Neural cell (in vitro differentiated cells): ENCODE data around the gene CAP2. TPM values are rescaled to one million over a fixed set of nuclear protein-coding genes. Genes with fewer than 3 reads are reported as not detected.

Experiments
- H2AFZ ChIP-seq: fragments of 200-600, 300-800 bp; sonication (generic), shearing (Covaris generic); 2 replicates; pipeline ENCODE4 v1.6.0; 2014; ENCODE audit warnings: low read depth, mild to moderate bottlenecking, antibody characterized with exemption, low read length, moderate library complexity
- H3F3A ChIP-seq: fragments of 200-600 bp; shearing (Covaris generic); 2 replicates; pipeline ENCODE4 v1.6.1; 2016; ENCODE audit warnings: mild to moderate bottlenecking, moderate library complexity, mixed read lengths, antibody characterized with exemption, low read length; ENCODE audit not compliant: insufficient read depth, poor library complexity, severe bottlenecking
- H3K27ac ChIP-seq: fragments of 200-600, 300-800 bp; sonication (generic), shearing (Covaris generic); 2 replicates; pipeline ENCODE4 v1.5.1; 2014; ENCODE audit warnings: mild to moderate bottlenecking, low read length, moderate library complexity
- H3K27me3 ChIP-seq: fragments of 300-800, 200-600 bp; sonication (generic), shearing (Covaris generic); 2 replicates; pipeline ENCODE4 v1.6.0; 2014; ENCODE audit warnings: mild to moderate bottlenecking, low read depth, low read length, moderate library complexity; ENCODE audit not compliant: insufficient read depth
- H3K36me3 ChIP-seq: fragments of 300-800, 200-600 bp; sonication (generic), shearing (Covaris generic); 2 replicates; pipeline ENCODE4 v1.5.1; 2014; ENCODE audit warnings: mild to moderate bottlenecking, antibody characterized with exemption, low read length, moderate library complexity; ENCODE audit not compliant: insufficient read depth
- H3K4me2 ChIP-seq: fragments of 300-800, 200-600 bp; sonication (generic), shearing (Covaris generic); 2 replicates; pipeline ENCODE4 v1.6.0; 2014; ENCODE audit warnings: mild to moderate bottlenecking, low read length
- H3K4me3 ChIP-seq: fragments of 300-800, 200-600 bp; sonication (generic), shearing (Covaris generic); 2 replicates; pipeline ENCODE4 v1.5.1; 2014; ENCODE audit warnings: mild to moderate bottlenecking, low read length, moderate library complexity
- H3K79me2 ChIP-seq: fragments of 200-600 bp; shearing (Covaris generic); replicated peaks from 2 replicates; pipeline ENCODE4 v1.6.0; 2014; ENCODE audit warnings: mild to moderate bottlenecking, low read length, moderate library complexity; ENCODE audit not compliant: insufficient read depth
- H3K9ac ChIP-seq: fragments of 300-800, 200-600 bp; sonication (generic), shearing (Covaris generic); 2 replicates; pipeline ENCODE4 v1.6.1; 2016; ENCODE audit warnings: mild to moderate bottlenecking, low read length, mixed read lengths
- H3K9me2 ChIP-seq: fragments of 200-600 bp; shearing (Covaris generic); 2 replicates; pipeline ENCODE4 v1.6.1; 2016; ENCODE audit warnings: mild to moderate bottlenecking, low read length, mixed read lengths; ENCODE audit not compliant: insufficient read depth
- H3K9me3 ChIP-seq: fragments of 200-600, 300-800 bp; sonication (generic), shearing (Covaris generic); 2 replicates; pipeline ENCODE4 v1.6.1; 2016; ENCODE audit warnings: mild to moderate bottlenecking, mixed run types, low read length, moderate library complexity, mixed read lengths
- H4K20me1 ChIP-seq: fragments of 200-600 bp; shearing (Covaris generic); 2 replicates; pipeline ENCODE4 v1.6.1; 2016; ENCODE audit warnings: mild to moderate bottlenecking, mixed run types; ENCODE audit not compliant: insufficient read depth
- CTCF ChIP-seq: fragments of 450-650 bp; IDR thresholded peaks from 2 replicates; pipeline ENCODE4 v1.5.1; 2014; ENCODE audit warnings: antibody characterized with exemption, mild to moderate bottlenecking, moderate library complexity; ENCODE audit not compliant: poor library complexity, severe bottlenecking
- EP300 ChIP-seq: fragments of 450-650 bp; conservative IDR thresholded peaks from 2 replicates; pipeline ENCODE4 v1.6.1; 2014; ENCODE audit warnings: antibody characterized with exemption, mild to moderate bottlenecking, moderate library complexity; ENCODE audit not compliant: poor library complexity, severe bottlenecking
- EZH2 ChIP-seq: fragments of 200-600, 300-800 bp; shearing (Covaris generic), sonication (generic); IDR thresholded peaks from 2 replicates; pipeline ENCODE4 v1.6.1; 2014; ENCODE audit warnings: antibody characterized with exemption, low read length, borderline replicate concordance, mild to moderate bottlenecking; ENCODE audit not compliant: insufficient read depth, poor library complexity, severe bottlenecking
- MXI1 ChIP-seq: fragments of 450-650 bp; conservative IDR thresholded peaks from 2 replicates; pipeline ENCODE4 v1.6.1; 2014; ENCODE audit warnings: antibody characterized with exemption, mild to moderate bottlenecking; ENCODE audit not compliant: poor library complexity, severe bottlenecking
- POLR2AphosphoS5 ChIP-seq: IDR thresholded peaks from 2 replicates; pipeline ENCODE4 v1.6.1; 2012
- RAD21 ChIP-seq: fragments of 450-650 bp; conservative IDR thresholded peaks from 2 replicates; pipeline ENCODE4 v1.6.1; 2014; ENCODE audit warnings: antibody characterized with exemption, mild to moderate bottlenecking, moderate library complexity
- SMC3 ChIP-seq: fragments of 450-650 bp; conservative IDR thresholded peaks from 2 replicates; pipeline ENCODE4 v1.6.1; 2014; ENCODE audit warnings: antibody characterized with exemption, mild to moderate bottlenecking, moderate library complexity; ENCODE audit not compliant: poor library complexity
- TAF1 ChIP-seq: IDR thresholded peaks from 2 replicates; pipeline ENCODE4 v1.6.1; 2012; ENCODE audit warnings: low read depth
- polyA plus RNA-seq: library from polyadenylated mRNA; depleted of rRNA; stranded (reverse); fragments of >200 nt; gene quantifications from 2 replicates; pipeline ENCODE4 v1.2.3, GENCODE V29; 2014
- TF ChIP-seq, protein P1 (sequence below): IDR thresholded peaks from 2 replicates; pipeline ENCODE4 v1.6.1; 2012; ENCODE audit warnings: borderline replicate concordance

The CAP2 gene
- polyA plus RNA-seq, 1 donor from 2014 or later = 13.4 TPM

DNA sequence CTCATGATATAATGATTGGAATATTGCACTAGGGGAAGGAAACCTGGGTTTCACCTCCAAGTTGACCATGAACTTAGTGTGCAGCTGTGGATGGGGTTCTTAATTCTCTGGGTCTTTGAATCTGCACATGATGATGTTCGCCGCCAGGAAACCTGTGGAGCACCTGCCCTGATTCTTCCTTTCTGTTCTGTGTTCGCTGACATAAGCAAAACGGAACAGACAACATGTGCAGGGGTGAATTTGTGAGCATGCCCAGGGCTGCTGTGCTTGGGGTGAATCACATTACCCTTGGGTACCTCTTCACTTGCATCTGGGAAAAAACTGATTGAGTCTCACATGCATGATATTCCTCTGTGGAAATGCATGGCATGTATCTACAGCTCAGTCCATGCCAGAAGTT lies 48.8 kb downstream of the CAP2 start:
- no peaks in the 10 kb centered on the region for H3K79me2 ChIP-seq
- no peaks in the 10 kb centered on the region for H3K9me3 ChIP-seq
- H3F3A ChIP-seq = no peaks in the 10 kb centered on the region
- H4K20me1 ChIP-seq = no peaks in the 10 kb centered on the region
- H3K4me3 ChIP-seq = no peak overlapping the region
- H3K27ac ChIP-seq = no peak overlapping the region
- no peak overlapping the region for H2AFZ ChIP-seq
- no peak overlapping the region for H3K9ac ChIP-seq
- no peaks in the 10 kb centered on the region for H3K9me2 ChIP-seq
- no peak overlapping the region for H3K4me2 ChIP-seq
- TF ChIP-seq MXI1 (no peak), EZH2 (no peak), EP300 (no peak)
- no peaks in the 10 kb centered on the region for H3K36me3 ChIP-seq
- no peaks in the 10 kb centered on the region for H3K27me3 ChIP-seq

DNA sequence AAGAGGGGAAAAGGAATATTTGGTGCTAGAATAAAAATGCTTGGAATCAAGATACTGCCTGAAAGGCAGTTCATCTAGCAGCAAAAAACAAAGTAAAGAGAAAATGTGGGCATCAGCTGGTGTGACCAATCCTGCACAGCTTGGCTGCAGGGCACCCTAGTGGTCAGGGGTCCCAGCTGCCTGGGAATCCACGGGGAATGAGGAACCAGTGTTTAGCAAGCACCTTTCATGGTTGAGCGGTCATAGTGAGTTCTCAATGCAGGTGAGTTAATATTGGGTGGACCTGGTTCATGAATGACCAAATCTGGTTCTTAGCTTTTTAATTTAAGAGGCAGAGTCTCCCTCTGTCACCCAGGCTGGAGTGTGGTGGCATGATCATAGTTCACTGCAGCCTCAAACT lies 53.3 kb downstream of the CAP2 start:
- H2AFZ ChIP-seq = no peak overlapping the region
- no peak overlapping the region for H3K4me2 ChIP-seq
- no peaks in the 10 kb centered on the region for H4K20me1 ChIP-seq
- H3F3A ChIP-seq = no peaks in the 10 kb centered on the region
- H3K79me2 ChIP-seq = no peaks in the 10 kb centered on the region
- no peaks in the 10 kb centered on the region for H3K9me2 ChIP-seq
- no peaks in the 10 kb centered on the region for H3K9me3 ChIP-seq
- no peaks in the 10 kb centered on the region for H3K27me3 ChIP-seq
- no peak overlapping the region for H3K4me3 ChIP-seq
- H3K36me3 ChIP-seq = no peaks in the 10 kb centered on the region
- H3K9ac ChIP-seq = no peak overlapping the region
- TF ChIP-seq, protein P1, sequence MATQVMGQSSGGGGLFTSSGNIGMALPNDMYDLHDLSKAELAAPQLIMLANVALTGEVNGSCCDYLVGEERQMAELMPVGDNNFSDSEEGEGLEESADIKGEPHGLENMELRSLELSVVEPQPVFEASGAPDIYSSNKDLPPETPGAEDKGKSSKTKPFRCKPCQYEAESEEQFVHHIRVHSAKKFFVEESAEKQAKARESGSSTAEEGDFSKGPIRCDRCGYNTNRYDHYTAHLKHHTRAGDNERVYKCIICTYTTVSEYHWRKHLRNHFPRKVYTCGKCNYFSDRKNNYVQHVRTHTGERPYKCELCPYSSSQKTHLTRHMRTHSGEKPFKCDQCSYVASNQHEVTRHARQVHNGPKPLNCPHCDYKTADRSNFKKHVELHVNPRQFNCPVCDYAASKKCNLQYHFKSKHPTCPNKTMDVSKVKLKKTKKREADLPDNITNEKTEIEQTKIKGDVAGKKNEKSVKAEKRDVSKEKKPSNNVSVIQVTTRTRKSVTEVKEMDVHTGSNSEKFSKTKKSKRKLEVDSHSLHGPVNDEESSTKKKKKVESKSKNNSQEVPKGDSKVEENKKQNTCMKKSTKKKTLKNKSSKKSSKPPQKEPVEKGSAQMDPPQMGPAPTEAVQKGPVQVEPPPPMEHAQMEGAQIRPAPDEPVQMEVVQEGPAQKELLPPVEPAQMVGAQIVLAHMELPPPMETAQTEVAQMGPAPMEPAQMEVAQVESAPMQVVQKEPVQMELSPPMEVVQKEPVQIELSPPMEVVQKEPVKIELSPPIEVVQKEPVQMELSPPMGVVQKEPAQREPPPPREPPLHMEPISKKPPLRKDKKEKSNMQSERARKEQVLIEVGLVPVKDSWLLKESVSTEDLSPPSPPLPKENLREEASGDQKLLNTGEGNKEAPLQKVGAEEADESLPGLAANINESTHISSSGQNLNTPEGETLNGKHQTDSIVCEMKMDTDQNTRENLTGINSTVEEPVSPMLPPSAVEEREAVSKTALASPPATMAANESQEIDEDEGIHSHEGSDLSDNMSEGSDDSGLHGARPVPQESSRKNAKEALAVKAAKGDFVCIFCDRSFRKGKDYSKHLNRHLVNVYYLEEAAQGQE = no peak
- TF ChIP-seq EP300 (no peak), MXI1 (no peak), POLR2AphosphoS5 (no peak), SMC3 (no peak), CTCF (no peak), RAD21 (no peak), TAF1 (no peak), EZH2 (no peak)
- H3K27ac ChIP-seq = no peak overlapping the region

DNA sequence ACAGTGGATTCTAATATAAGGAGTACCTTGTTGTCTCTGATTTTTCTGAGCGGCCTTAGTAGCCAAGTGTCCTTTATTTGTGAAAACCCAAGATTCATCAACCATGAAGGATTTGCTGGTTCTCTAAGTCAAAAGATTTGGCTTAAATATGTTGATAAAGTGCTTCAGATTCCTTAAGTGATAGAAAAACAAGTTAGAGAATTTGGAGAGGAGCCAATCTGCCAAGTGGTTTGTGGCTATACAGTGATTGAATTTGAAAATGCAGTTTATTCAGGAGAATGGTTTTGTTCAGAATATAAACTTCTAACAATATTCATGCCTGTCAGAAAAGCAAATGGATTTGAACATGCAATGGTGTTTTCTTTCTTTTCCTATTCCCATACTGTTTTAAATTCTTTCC lies 54.8 kb downstream of the CAP2 start:
- H3K9me3 ChIP-seq = no peaks in the 10 kb centered on the region
- no peak overlapping the region for H3K27ac ChIP-seq
- H3K9ac ChIP-seq = no peak overlapping the region
- no peak overlapping the region for H3K4me3 ChIP-seq
- no peak overlapping the region for H2AFZ ChIP-seq
- no peaks in the 10 kb centered on the region for H3K36me3 ChIP-seq
- H3K9me2 ChIP-seq = no peaks in the 10 kb centered on the region
- no peak overlapping the region for H3K4me2 ChIP-seq
- H4K20me1 ChIP-seq = no peaks in the 10 kb centered on the region
- TF ChIP-seq RAD21 = no peak
- no peak for TF ChIP-seq SMC3
- no peak for TF ChIP-seq MXI1
- no peak for TF ChIP-seq EP300
- TF ChIP-seq POLR2AphosphoS5 = no peak
- no peaks in the 10 kb centered on the region for H3K79me2 ChIP-seq
- H3K27me3 ChIP-seq = no peaks in the 10 kb centered on the region
- H3F3A ChIP-seq = no peaks in the 10 kb centered on the region
